GM23338 (cell line): Measurements from ENCODE around the gene HMOX2. TPM values are rescaled to one million over a fixed set of nuclear protein-coding genes. Genes with fewer than 3 reads are reported as not detected.

ENCODE experiments used
- ATAC-seq: fragments of 200-7000 bp; cut with Tn5 transposase; 3 replicates; pipeline ENCODE4 v1.9.1; 2020
- DNase-seq: peaks from one replicate; pipeline ENCODE4 v3.0.0-alpha.2; 2015; ENCODE audit warnings: low spot score
- H2AFZ ChIP-seq: fragments of 200-600 bp; sonication (generic); 2 replicates; pipeline ENCODE4 v1.8.0; 2016; ENCODE audit warnings: antibody characterized with exemption, mild to moderate bottlenecking, moderate library complexity
- H3F3A ChIP-seq: fragments of 200-600 bp; sonication (generic); replicated peaks from 2 replicates; pipeline ENCODE4 v1.8.0; 2017; ENCODE audit warnings: antibody characterized with exemption, mixed run types, low read depth
- H3K27ac ChIP-seq: fragments of 200-600 bp; sonication (generic); 2 replicates; pipeline ENCODE4 v1.6.1; 2016; ENCODE audit warnings: low read depth
- H3K27me3 ChIP-seq: fragments of 200-600 bp; sonication (generic); 2 replicates; pipeline ENCODE4 v1.8.0; 2016; ENCODE audit warnings: mild to moderate bottlenecking, mixed run types, moderate library complexity; ENCODE audit not compliant: insufficient read depth
- H3K36me3 ChIP-seq: fragments of 200-600 bp; sonication (generic); 2 replicates; pipeline ENCODE4 v1.8.0; 2016; ENCODE audit warnings: mild to moderate bottlenecking; ENCODE audit not compliant: insufficient read depth
- H3K4me1 ChIP-seq: fragments of 200-600 bp; sonication (generic); 2 replicates; pipeline ENCODE4 v1.8.0; 2016; ENCODE audit warnings: mild to moderate bottlenecking, moderate library complexity; ENCODE audit not compliant: insufficient read depth
- H3K4me2 ChIP-seq: fragments of 200-600 bp; sonication (generic); 2 replicates; pipeline ENCODE4 v1.7.1; 2017; ENCODE audit warnings: mixed run types
- H3K4me3 ChIP-seq: fragments of 200-600 bp; sonication (generic); 2 replicates; pipeline ENCODE4 v1.6.1; 2016; ENCODE audit warnings: mixed run types
- H3K79me2 ChIP-seq: fragments of 200-600 bp; sonication (generic); replicated peaks from 2 replicates; pipeline ENCODE4 v1.8.0; 2017; ENCODE audit warnings: mild to moderate bottlenecking; ENCODE audit not compliant: insufficient read depth
- H3K9me2 ChIP-seq: fragments of 200-600 bp; sonication (generic); 2 replicates; pipeline ENCODE4 v1.8.0; 2017; ENCODE audit not compliant: insufficient read depth
- H4K20me1 ChIP-seq: fragments of 200-600 bp; sonication (generic); replicated peaks from 2 replicates; pipeline ENCODE4 v1.8.0; 2017; ENCODE audit warnings: mild to moderate bottlenecking; ENCODE audit not compliant: insufficient read depth
- H3K27ac Mint-ChIP-seq: 2 replicates; pipeline ENCODE4 v1.8.0; 2020; ENCODE audit warnings: inconsistent platforms, mild to moderate bottlenecking, moderate library complexity, mixed read lengths
- H3K27me3 Mint-ChIP-seq: 3 replicates; pipeline ENCODE4 v1.8.0; 2022; ENCODE audit warnings: low read depth, mild to moderate bottlenecking, moderate library complexity, mixed read lengths, inconsistent platforms; ENCODE audit not compliant: insufficient read depth, poor library complexity
- H3K36me3 Mint-ChIP-seq: 3 replicates; pipeline ENCODE4 v1.8.0; 2021; ENCODE audit warnings: low read depth, mild to moderate bottlenecking, inconsistent platforms, moderate library complexity, mixed read lengths
- H3K4me1 Mint-ChIP-seq: 3 replicates; pipeline ENCODE4 v1.8.0; 2020; ENCODE audit warnings: mild to moderate bottlenecking, inconsistent platforms, mixed read lengths
- H3K4me3 Mint-ChIP-seq: 3 replicates; pipeline ENCODE4 v1.8.0; 2021; ENCODE audit warnings: moderate library complexity, mild to moderate bottlenecking, inconsistent platforms, mixed read lengths
- H3K9me3 Mint-ChIP-seq: 3 replicates; pipeline ENCODE4 v1.8.0; 2020; ENCODE audit warnings: moderate library complexity, mild to moderate bottlenecking, inconsistent platforms, mixed read lengths
- CREB1 ChIP-seq: fragments of 250-450 bp; sonication (Bioruptor Pico); IDR thresholded peaks from 2 replicates; pipeline ENCODE4 v1.5.0; 2020; ENCODE audit warnings: low read depth, mild to moderate bottlenecking, moderate library complexity
- EZH2 ChIP-seq: fragments of 200-600 bp; sonication (generic); IDR thresholded peaks from one replicate; pipeline ENCODE4 v1.8.0; 2017; ENCODE audit warnings: antibody characterized with exemption, mild to moderate bottlenecking, low read depth; ENCODE audit not compliant: unreplicated experiment
- EZH2phosphoT487 ChIP-seq: fragments of 200-600 bp; sonication (generic); IDR thresholded peaks from one replicate; pipeline ENCODE4 v1.8.1; 2018; ENCODE audit warnings: antibody characterized with exemption; ENCODE audit not compliant: unreplicated experiment
- STAT1 ChIP-seq: IDR thresholded peaks from one replicate; pipeline ENCODE4 v1.6.1; 2016; ENCODE audit warnings: antibody characterized with exemption; ENCODE audit not compliant: unreplicated experiment
- ZNF114 ChIP-seq: fragments of 250-450 bp; sonication (Bioruptor Pico); IDR thresholded peaks from 2 replicates; pipeline ENCODE4 v1.5.0; 2020; ENCODE audit warnings: mild to moderate bottlenecking, moderate library complexity
- ZNF331 ChIP-seq: fragments of 250-450 bp; sonication (Bioruptor Pico); IDR thresholded peaks from 2 replicates; pipeline ENCODE4 v1.5.0; 2020; ENCODE audit warnings: low read depth, mild to moderate bottlenecking, moderate library complexity
- polyA plus RNA-seq: library from polyadenylated mRNA; unstranded; fragments of >200 nt; fragmentation: Nextera tagmentation; extraction: Ambion mirVana; gene quantifications from 2 replicates; pipeline ENCODE4 v1.2.1, GENCODE V29; 2016
- total RNA-seq: library from RNA; depleted of rRNA; stranded (reverse); fragments of >200 nt; shearing (Covaris generic); gene quantifications from 2 replicates; pipeline ENCODE4 v1.2.3, GENCODE V29; 2014
- TF ChIP-seq, protein P1 (sequence below): fragments of 250-450 bp; sonication (Bioruptor Pico); IDR thresholded peaks from 2 replicates; pipeline ENCODE4 v1.5.0; 2020; ENCODE audit warnings: mild to moderate bottlenecking, moderate library complexity
- TF ChIP-seq, protein P2 (sequence below): IDR thresholded peaks from 2 replicates; pipeline ENCODE4 v1.6.1; 2016; ENCODE audit warnings: antibody characterized with exemption

The HMOX2 gene
- total and polyA plus RNA-seq, 2 experiments from 2014 or later = 33.0 to 38.1 TPM

DNA sequence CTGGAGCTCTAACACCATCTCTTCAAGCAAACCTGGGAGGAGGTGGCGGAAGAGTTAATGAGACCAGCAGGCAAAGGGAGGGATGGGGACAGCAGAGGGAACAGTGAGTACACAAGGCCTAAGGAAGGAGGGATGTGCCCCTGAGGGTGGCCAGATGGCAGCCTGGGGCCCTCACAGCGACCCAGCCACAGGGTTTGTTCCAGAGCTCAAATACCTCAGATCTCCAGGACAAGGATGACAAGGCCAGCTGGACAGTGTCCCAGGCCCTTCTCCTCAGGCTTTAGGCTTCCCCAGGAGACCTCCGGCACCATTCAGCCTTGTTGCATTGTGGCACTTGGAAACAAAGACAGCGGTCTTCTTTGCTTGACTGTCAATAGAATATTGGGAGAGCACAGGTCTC lies 47.5 kb downstream of the HMOX2 start (continued):
- no peak for TF ChIP-seq ZNF114 (CRISPR knock-in tag)
- TF ChIP-seq, protein P1, sequence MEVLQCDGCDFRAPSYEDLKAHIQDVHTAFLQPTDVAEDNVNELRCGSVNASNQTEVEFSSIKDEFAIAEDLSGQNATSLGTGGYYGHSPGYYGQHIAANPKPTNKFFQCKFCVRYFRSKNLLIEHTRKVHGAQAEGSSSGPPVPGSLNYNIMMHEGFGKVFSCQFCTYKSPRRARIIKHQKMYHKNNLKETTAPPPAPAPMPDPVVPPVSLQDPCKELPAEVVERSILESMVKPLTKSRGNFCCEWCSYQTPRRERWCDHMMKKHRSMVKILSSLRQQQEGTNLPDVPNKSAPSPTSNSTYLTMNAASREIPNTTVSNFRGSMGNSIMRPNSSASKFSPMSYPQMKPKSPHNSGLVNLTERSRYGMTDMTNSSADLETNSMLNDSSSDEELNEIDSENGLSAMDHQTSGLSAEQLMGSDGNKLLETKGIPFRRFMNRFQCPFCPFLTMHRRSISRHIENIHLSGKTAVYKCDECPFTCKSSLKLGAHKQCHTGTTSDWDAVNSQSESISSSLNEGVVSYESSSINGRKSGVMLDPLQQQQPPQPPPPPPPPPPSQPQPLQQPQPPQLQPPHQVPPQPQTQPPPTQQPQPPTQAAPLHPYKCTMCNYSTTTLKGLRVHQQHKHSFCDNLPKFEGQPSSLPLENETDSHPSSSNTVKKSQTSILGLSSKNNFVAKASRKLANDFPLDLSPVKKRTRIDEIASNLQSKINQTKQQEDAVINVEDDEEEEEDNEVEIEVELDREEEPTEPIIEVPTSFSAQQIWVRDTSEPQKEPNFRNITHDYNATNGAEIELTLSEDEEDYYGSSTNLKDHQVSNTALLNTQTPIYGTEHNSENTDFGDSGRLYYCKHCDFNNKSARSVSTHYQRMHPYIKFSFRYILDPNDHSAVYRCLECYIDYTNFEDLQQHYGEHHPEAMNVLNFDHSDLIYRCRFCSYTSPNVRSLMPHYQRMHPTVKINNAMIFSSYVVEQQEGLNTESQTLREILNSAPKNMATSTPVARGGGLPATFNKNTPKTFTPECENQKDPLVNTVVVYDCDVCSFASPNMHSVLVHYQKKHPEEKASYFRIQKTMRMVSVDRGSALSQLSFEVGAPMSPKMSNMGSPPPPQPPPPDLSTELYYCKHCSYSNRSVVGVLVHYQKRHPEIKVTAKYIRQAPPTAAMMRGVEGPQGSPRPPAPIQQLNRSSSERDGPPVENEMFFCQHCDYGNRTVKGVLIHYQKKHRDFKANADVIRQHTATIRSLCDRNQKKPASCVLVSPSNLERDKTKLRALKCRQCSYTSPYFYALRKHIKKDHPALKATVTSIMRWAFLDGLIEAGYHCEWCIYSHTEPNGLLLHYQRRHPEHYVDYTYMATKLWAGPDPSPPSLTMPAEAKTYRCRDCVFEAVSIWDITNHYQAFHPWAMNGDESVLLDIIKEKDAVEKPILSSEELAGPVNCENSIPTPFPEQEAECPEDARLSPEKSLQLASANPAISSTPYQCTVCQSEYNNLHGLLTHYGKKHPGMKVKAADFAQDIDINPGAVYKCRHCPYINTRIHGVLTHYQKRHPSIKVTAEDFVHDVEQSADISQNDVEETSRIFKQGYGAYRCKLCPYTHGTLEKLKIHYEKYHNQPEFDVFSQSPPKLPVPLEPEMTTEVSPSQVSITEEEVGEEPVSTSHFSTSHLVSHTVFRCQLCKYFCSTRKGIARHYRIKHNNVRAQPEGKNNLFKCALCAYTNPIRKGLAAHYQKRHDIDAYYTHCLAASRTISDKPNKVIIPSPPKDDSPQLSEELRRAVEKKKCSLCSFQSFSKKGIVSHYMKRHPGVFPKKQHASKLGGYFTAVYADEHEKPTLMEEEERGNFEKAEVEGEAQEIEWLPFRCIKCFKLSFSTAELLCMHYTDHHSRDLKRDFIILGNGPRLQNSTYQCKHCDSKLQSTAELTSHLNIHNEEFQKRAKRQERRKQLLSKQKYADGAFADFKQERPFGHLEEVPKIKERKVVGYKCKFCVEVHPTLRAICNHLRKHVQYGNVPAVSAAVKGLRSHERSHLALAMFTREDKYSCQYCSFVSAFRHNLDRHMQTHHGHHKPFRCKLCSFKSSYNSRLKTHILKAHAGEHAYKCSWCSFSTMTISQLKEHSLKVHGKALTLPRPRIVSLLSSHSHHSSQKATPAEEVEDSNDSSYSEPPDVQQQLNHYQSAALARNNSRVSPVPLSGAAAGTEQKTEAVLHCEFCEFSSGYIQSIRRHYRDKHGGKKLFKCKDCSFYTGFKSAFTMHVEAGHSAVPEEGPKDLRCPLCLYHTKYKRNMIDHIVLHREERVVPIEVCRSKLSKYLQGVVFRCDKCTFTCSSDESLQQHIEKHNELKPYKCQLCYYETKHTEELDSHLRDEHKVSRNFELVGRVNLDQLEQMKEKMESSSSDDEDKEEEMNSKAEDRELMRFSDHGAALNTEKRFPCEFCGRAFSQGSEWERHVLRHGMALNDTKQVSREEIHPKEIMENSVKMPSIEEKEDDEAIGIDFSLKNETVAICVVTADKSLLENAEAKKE = no peak
- no peak for TF ChIP-seq EZH2phosphoT487
- TF ChIP-seq, protein P2, sequence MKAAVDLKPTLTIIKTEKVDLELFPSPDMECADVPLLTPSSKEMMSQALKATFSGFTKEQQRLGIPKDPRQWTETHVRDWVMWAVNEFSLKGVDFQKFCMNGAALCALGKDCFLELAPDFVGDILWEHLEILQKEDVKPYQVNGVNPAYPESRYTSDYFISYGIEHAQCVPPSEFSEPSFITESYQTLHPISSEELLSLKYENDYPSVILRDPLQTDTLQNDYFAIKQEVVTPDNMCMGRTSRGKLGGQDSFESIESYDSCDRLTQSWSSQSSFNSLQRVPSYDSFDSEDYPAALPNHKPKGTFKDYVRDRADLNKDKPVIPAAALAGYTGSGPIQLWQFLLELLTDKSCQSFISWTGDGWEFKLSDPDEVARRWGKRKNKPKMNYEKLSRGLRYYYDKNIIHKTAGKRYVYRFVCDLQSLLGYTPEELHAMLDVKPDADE = no peak
- TF ChIP-seq STAT1 = no peak
- TF ChIP-seq ZNF331 (CRISPR knock-in tag) = no peak

DNA sequence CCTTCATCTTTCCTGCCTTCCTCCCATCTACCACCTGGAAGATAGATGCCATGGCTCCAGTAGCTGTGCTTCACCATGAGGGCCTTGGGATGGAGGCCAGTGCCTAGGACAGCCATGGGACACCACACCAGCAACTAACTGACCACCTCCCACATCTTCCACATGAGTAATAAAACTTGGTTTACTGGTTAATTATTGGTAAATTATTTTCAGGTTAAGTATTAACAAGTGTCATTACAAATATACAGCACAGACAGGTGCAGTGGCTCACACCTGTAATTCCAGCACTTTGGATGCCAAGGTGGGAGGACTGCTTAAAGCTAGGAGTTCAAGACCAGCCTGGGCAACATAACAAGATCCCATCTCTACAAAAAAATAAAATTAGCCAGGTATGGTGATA lies 48.4 kb downstream of the HMOX2 start:
- peaks cover 51% of the 10 kb centered on the region for H3K4me1 Mint-ChIP-seq
- no peak overlapping the region for H2AFZ ChIP-seq
- peaks cover 42% of the 10 kb centered on the region for H3K4me1 ChIP-seq
- no peak overlapping the region for H3K27ac ChIP-seq
- DNase-seq = no peak
- H3K27me3 ChIP-seq = no peaks in the 10 kb centered on the region
- H3F3A ChIP-seq = peaks cover 12% of the 10 kb centered on the region; the same call in 1 of the 2 replicates
- H3K36me3 ChIP-seq = no peaks in the 10 kb centered on the region
- no peak for ATAC-seq
- H3K79me2 ChIP-seq = peaks cover 54% of the 10 kb centered on the region
- peaks cover 11% of the 10 kb centered on the region; the same call in 2 of the 3 replicates for H3K36me3 Mint-ChIP-seq
- no peaks in the 10 kb centered on the region for H3K9me2 ChIP-seq
- no peak overlapping the region for H3K4me2 ChIP-seq
- peaks cover 5% of the 10 kb centered on the region for H3K27me3 Mint-ChIP-seq
- H3K9me3 Mint-ChIP-seq = no peaks in the 10 kb centered on the region
- no peak overlapping the region for H3K4me3 Mint-ChIP-seq
- no peak overlapping the region for H3K27ac Mint-ChIP-seq
- H4K20me1 ChIP-seq = no peaks in the 10 kb centered on the region; the same call in 1 of the 2 replicates
- no peak overlapping the region for H3K4me3 ChIP-seq
- no peak for TF ChIP-seq CREB1 (CRISPR knock-in tag)
- TF ChIP-seq, protein P2 = no peak
- TF ChIP-seq EZH2 = no peak
